Measurements from ENCODE around the gene EXPH5.

GRCh38 chr11:108592591-108593213 lies 866 bp downstream of the EXPH5 start:
- TF ChIP-seq EZH2 (IDR thresholded peaks at IDR 0.05; ENCODE audit: borderline replicate concordance, low read depth, low read length, severe bottlenecking) = peak; percentile 68
- TF ChIP-seq, protein P1, sequence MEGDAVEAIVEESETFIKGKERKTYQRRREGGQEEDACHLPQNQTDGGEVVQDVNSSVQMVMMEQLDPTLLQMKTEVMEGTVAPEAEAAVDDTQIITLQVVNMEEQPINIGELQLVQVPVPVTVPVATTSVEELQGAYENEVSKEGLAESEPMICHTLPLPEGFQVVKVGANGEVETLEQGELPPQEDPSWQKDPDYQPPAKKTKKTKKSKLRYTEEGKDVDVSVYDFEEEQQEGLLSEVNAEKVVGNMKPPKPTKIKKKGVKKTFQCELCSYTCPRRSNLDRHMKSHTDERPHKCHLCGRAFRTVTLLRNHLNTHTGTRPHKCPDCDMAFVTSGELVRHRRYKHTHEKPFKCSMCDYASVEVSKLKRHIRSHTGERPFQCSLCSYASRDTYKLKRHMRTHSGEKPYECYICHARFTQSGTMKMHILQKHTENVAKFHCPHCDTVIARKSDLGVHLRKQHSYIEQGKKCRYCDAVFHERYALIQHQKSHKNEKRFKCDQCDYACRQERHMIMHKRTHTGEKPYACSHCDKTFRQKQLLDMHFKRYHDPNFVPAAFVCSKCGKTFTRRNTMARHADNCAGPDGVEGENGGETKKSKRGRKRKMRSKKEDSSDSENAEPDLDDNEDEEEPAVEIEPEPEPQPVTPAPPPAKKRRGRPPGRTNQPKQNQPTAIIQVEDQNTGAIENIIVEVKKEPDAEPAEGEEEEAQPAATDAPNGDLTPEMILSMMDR (IDR thresholded peaks at IDR 0.05; ENCODE audit: extremely low read depth in 1 of 2, insufficient read depth in 1 of 2, low read depth in 1 of 2, low read length in 2 of 2) = no peak
- TF ChIP-seq POLR2AphosphoS5 (IDR thresholded peaks at IDR 0.05; ENCODE audit: insufficient read depth, low read depth, low read length) = no peak
- TF ChIP-seq MAX (IDR thresholded peaks at IDR 0.05; ENCODE audit: insufficient read depth, insufficient read length) = peak; percentile 57
- TF ChIP-seq POLR2A (IDR thresholded peaks at IDR 0.05; ENCODE audit: low read depth, low read length) = no peak
- no peak for TF ChIP-seq FOS (IDR thresholded peaks at IDR 0.05; ENCODE audit: borderline replicate concordance, insufficient read depth, low read length)
- TF ChIP-seq JUN (IDR thresholded peaks at IDR 0.05; ENCODE audit: borderline replicate concordance, insufficient read depth, insufficient read length, low read depth) = no peak
- no peak for TF ChIP-seq GATA2 (IDR thresholded peaks at IDR 0.05; ENCODE audit: insufficient read depth, insufficient read length, low read depth, low read length)
- no peak for TF ChIP-seq MYC (IDR thresholded peaks at IDR 0.05; ENCODE audit: low read depth, low read length)
